ENCODE data around the gene HTR6. TPM values are rescaled to one million over a fixed set of nuclear protein-coding genes. Genes with fewer than 3 reads are reported as not detected.
"Not testable (repeated sequence)": the region's sequence is repeated elsewhere in the genome, so short reads cannot be mapped to it uniquely, and the experiment has no call there.

The HTR6 gene
- total RNA-seq, 1 experiment from 2014 or later, result 0.14 TPM

- DNase-seq (ENCODE audit: low spot score), result no peak
- in situ Hi-C loops (cut with HindIII; ENCODE audit: low sequenced_read_pairs), result loop anchor here (25.0 kb wide), 1 partner anchor 298 kb away; no protein-coding TSS in a partner anchor
Observed at GRCh38 chr1:19635646-19636045, 29.0 kb upstream of the HTR6 start.

- in situ Hi-C loops (cut with HindIII; ENCODE audit: low sequenced_read_pairs), result loop anchor here (25.0 kb wide), 1 partner anchor 299 kb away; no protein-coding TSS in a partner anchor
- no peak for DNase-seq (ENCODE audit: low spot score)
Observed at GRCh38 chr1:19636065-19636464, 28.6 kb upstream of the HTR6 start.

- in situ Hi-C loops (cut with HindIII; ENCODE audit: low sequenced_read_pairs), result loop anchor here (25.0 kb wide), 1 partner anchor 299 kb away; no protein-coding TSS in a partner anchor
- not testable (repeated sequence) for DNase-seq (ENCODE audit: low spot score)
Observed at GRCh38 chr1:19636749-19637148, 27.9 kb upstream of the HTR6 start.

GRCh38 chr1:19637606-19638005 lies 27.1 kb upstream of the HTR6 start:
- in situ Hi-C loops (cut with HindIII; ENCODE audit: low sequenced_read_pairs), result loop anchor here (25.0 kb wide), 1 partner anchor 300 kb away; no protein-coding TSS in a partner anchor
- no peak for DNase-seq (ENCODE audit: low spot score)

- in situ Hi-C loops (cut with HindIII; ENCODE audit: low sequenced_read_pairs), result loop anchor here (25.0 kb wide), 1 partner anchor 302 kb away; no protein-coding TSS in a partner anchor
- not testable (repeated sequence) for DNase-seq (ENCODE audit: low spot score)
Observed at GRCh38 chr1:19639228-19639627, 25.4 kb upstream of the HTR6 start.

- no peak for DNase-seq (ENCODE audit: low spot score)
- in situ Hi-C loops (cut with HindIII; ENCODE audit: low sequenced_read_pairs), result loop anchor here (25.0 kb wide), 1 partner anchor 303 kb away; no protein-coding TSS in a partner anchor
Observed at GRCh38 chr1:19639999-19640362, 24.7 kb upstream of the HTR6 start.

GRCh38 chr1:19640363-19641316 lies 24.0 kb upstream of the HTR6 start:
- in situ Hi-C loops (cut with HindIII; ENCODE audit: low sequenced_read_pairs), result loop anchor here (25.0 kb wide), 1 partner anchor 303 kb away; no protein-coding TSS in a partner anchor
- no peak for DNase-seq (ENCODE audit: low spot score)

GRCh38 chr1:19643121-19643520 lies 21.6 kb upstream of the HTR6 start:
- DNase-seq (ENCODE audit: low spot score), result no peak
- in situ Hi-C loops (cut with HindIII; ENCODE audit: low sequenced_read_pairs), result loop anchor here (25.0 kb wide), 1 partner anchor 306 kb away; no protein-coding TSS in a partner anchor

- DNase-seq (ENCODE audit: low spot score), result no peak
- in situ Hi-C loops (cut with HindIII; ENCODE audit: low sequenced_read_pairs), result loop anchor here (25.0 kb wide), 1 partner anchor 306 kb away; no protein-coding TSS in a partner anchor
Observed at GRCh38 chr1:19643602-19644394, 20.9 kb upstream of the HTR6 start, which contains the start of gene NBL1. Gene NBL1 (plus strand): TSS chr1:19644311. CDS start chr1:19655031, 10,720 bp downstream.

GRCh38 chr1:19644395-19644680 lies 20.3 kb upstream of the HTR6 start:
- no peak for DNase-seq (ENCODE audit: low spot score)
- in situ Hi-C loops (cut with HindIII; ENCODE audit: low sequenced_read_pairs), result loop anchor here (25.0 kb wide), 1 partner anchor 307 kb away; no protein-coding TSS in a partner anchor

GRCh38 chr1:19644681-19645410 lies 19.8 kb upstream of the HTR6 start:
- no peak for DNase-seq (ENCODE audit: low spot score)
- in situ Hi-C loops (cut with HindIII; ENCODE audit: low sequenced_read_pairs), result loop anchor here (25.0 kb wide), 1 partner anchor 308 kb away; no protein-coding TSS in a partner anchor

GRCh38 chr1:19645411-19646251 lies 19.0 kb upstream of the HTR6 start:
- DNase-seq (ENCODE audit: low spot score), result no peak

GRCh38 chr1:19646377-19647319 lies 18.0 kb upstream of the HTR6 start:
- no peak for DNase-seq (ENCODE audit: low spot score)
- in situ Hi-C loops (cut with HindIII; ENCODE audit: low sequenced_read_pairs), result loop anchor here (25.0 kb wide), 1 partner anchor 309 kb away; no protein-coding TSS in a partner anchor

More at GRCh38 chr1:19645411-19646251, 19.0 kb upstream of the HTR6 start:
- in situ Hi-C loops (cut with HindIII; ENCODE audit: low sequenced_read_pairs), result loop anchor here (25.0 kb wide), 1 partner anchor 308 kb away; no protein-coding TSS in a partner anchor

- in situ Hi-C loops (cut with HindIII; ENCODE audit: low sequenced_read_pairs), result loop anchor here (25.0 kb wide), 1 partner anchor 310 kb away; no protein-coding TSS in a partner anchor
- DNase-seq (ENCODE audit: low spot score), result no peak
Observed at GRCh38 chr1:19647643-19648042, 17.0 kb upstream of the HTR6 start.

- no peak for DNase-seq (ENCODE audit: low spot score)
- in situ Hi-C loops (cut with HindIII; ENCODE audit: low sequenced_read_pairs), result loop anchor here (25.0 kb wide), 1 partner anchor 311 kb away; no protein-coding TSS in a partner anchor
Observed at GRCh38 chr1:19648239-19648638, 16.4 kb upstream of the HTR6 start.

GRCh38 chr1:19648689-19649088 lies 16.0 kb upstream of the HTR6 start:
- in situ Hi-C loops (cut with HindIII; ENCODE audit: low sequenced_read_pairs), result loop anchor here (25.0 kb wide), 1 partner anchor 311 kb away; no protein-coding TSS in a partner anchor
- DNase-seq (ENCODE audit: low spot score), result peak; percentile 48
